ENCODE results near the gene EPHA6.

EPHA6 gene

GRCh38 chr3:97037294-97037943 lies 223.0 kb downstream of the EPHA6 start:
- DNase-seq, result no peak

GRCh38 chr3:97043411-97043810 lies 229.0 kb downstream of the EPHA6 start:
- no peak for DNase-seq

GRCh38 chr3:97057365-97057764 lies 243.0 kb downstream of the EPHA6 start:
- no peak for DNase-seq

GRCh38 chr3:97059168-97059567 lies 244.8 kb downstream of the EPHA6 start:
- no peak for DNase-seq

- no peak for DNase-seq
These were observed 252.1 kb downstream of the EPHA6 start for GRCh38 chr3:97066531-97066930.

GRCh38 chr3:97070302-97070701 lies 255.9 kb downstream of the EPHA6 start:
- no peak for DNase-seq

GRCh38 chr3:97074546-97074945 lies 260.2 kb downstream of the EPHA6 start:
- no peak for DNase-seq

GRCh38 chr3:97076673-97077072 lies 262.3 kb downstream of the EPHA6 start:
- DNase-seq, result no peak

GRCh38 chr3:97089621-97090020 lies 275.2 kb downstream of the EPHA6 start:
- no peak for DNase-seq

GRCh38 chr3:97102641-97103040 lies 288.2 kb downstream of the EPHA6 start:
- no peak for DNase-seq

- DNase-seq, result no peak
These were observed 291.7 kb downstream of the EPHA6 start for GRCh38 chr3:97105989-97106651.

- no peak for DNase-seq
These were observed 292.2 kb downstream of the EPHA6 start for GRCh38 chr3:97106652-97106989.

- DNase-seq, result no peak
These were observed 293.7 kb downstream of the EPHA6 start for GRCh38 chr3:97108136-97108535.

GRCh38 chr3:97111244-97111643 lies 296.9 kb downstream of the EPHA6 start:
- DNase-seq, result no peak

GRCh38 chr3:97121386-97121785 lies 307.0 kb downstream of the EPHA6 start:
- DNase-seq, result no peak

- no peak for DNase-seq
These were observed 311.6 kb downstream of the EPHA6 start for GRCh38 chr3:97125902-97126499.

GRCh38 chr3:97131476-97131875 lies 317.1 kb downstream of the EPHA6 start:
- no peak for DNase-seq

- no peak for DNase-seq
These were observed 324.6 kb downstream of the EPHA6 start for GRCh38 chr3:97138914-97139541.

- DNase-seq, result no peak
These were observed 334.5 kb downstream of the EPHA6 start for GRCh38 chr3:97148931-97149330.

GRCh38 chr3:97161169-97161568 lies 346.8 kb downstream of the EPHA6 start:
- no peak for DNase-seq

- no peak for DNase-seq
These were observed 362.8 kb downstream of the EPHA6 start for GRCh38 chr3:97177242-97177641.

GRCh38 chr3:97181704-97182103 lies 367.3 kb downstream of the EPHA6 start:
- DNase-seq, result no peak

GRCh38 chr3:97187771-97188170 lies 373.4 kb downstream of the EPHA6 start:
- DNase-seq, result no peak

GRCh38 chr3:97189835-97190234 lies 375.4 kb downstream of the EPHA6 start:
- no peak for DNase-seq

All from HCEC 1CT (cell line).